Duodenal mucosa (tissue), 2 donors: ENCODE measurements around the gene CAPN3.

ENCODE experiments used
- H3K27ac ChIP-seq: one replicate; pipeline ENCODE4 v1.7.0; 2013; ENCODE audit warnings: low read depth, low read length
- H3K27me3 ChIP-seq, 2 donors: one replicate each; pipeline ENCODE4 v1.7.0; 2013; ENCODE audit warnings: low read length in 2 of 2, control low read depth in 1 of 2; ENCODE audit not compliant: insufficient read depth in 2 of 2, control insufficient read depth in 1 of 2
- H3K36me3 ChIP-seq, 2 donors: one replicate each; pipeline ENCODE4 v1.7.0; 2013; ENCODE audit warnings: low read length in 2 of 2, control low read depth in 1 of 2; ENCODE audit not compliant: insufficient read depth in 2 of 2, control insufficient read depth in 1 of 2
- H3K4me1 ChIP-seq, 2 donors: one replicate each; pipeline ENCODE4 v1.7.0; 2013; ENCODE audit warnings: low read length in 2 of 2, control low read depth in 1 of 2; ENCODE audit not compliant: insufficient read depth in 2 of 2, control insufficient read depth in 1 of 2
- H3K4me3 ChIP-seq, 2 donors: one replicate each; pipeline ENCODE4 v1.7.0; 2013; ENCODE audit warnings: low read length in 2 of 2, low read depth in 1 of 2
- H3K9ac ChIP-seq, 2 donors: one replicate each; pipeline ENCODE4 v1.7.0; 2013; ENCODE audit warnings: low read length in 2 of 2, low read depth in 1 of 2
- H3K9me3 ChIP-seq, 2 donors: one replicate each; pipeline ENCODE4 v1.7.0; 2013; ENCODE audit warnings: low read length in 2 of 2, control low read depth in 1 of 2; ENCODE audit not compliant: control insufficient read depth in 1 of 2

CAPN3 gene

GRCh38 chr15:42354824-42355223, 4.5 kb upstream of the CAPN3 start:
- Histone ChIP-seq H3K4me3 (no peak overlapping the region), H3K4me1 (no peaks in the 10 kb centered on the region), H3K9me3 (no peaks in the 10 kb centered on the region), H3K9ac (no peak overlapping the region), H3K27ac (no peak overlapping the region), H3K27me3 (no peaks in the 10 kb centered on the region), H3K36me3 (peaks cover 14 to 49% of the 10 kb centered on the region in 2 donors)

- no peak overlapping the region for H3K27ac ChIP-seq
- no peak overlapping the region for H3K9ac ChIP-seq
- no peak overlapping the region for H3K4me3 ChIP-seq
- H3K27me3 ChIP-seq, result no peaks in the 10 kb centered on the region
- no peaks in the 10 kb centered on the region for H3K9me3 ChIP-seq
- no peaks in the 10 kb centered on the region for H3K4me1 ChIP-seq
- peaks cover 14 to 52% of the 10 kb centered on the region in 2 donors for H3K36me3 ChIP-seq
Measured at GRCh38 chr15:42355291-42355690, 4.0 kb upstream of the CAPN3 start.

- no peak overlapping the region for H3K4me3 ChIP-seq
- peaks cover 9 to 42% of the 10 kb centered on the region in 2 donors for H3K36me3 ChIP-seq
- no peak overlapping the region for H3K9ac ChIP-seq
- no peak overlapping the region for H3K27ac ChIP-seq
- no peaks in the 10 kb centered on the region for H3K9me3 ChIP-seq
- H3K27me3 ChIP-seq, result no peaks in the 10 kb centered on the region
- no peaks in the 10 kb centered on the region for H3K4me1 ChIP-seq
Measured at GRCh38 chr15:42356851-42357250, 2.5 kb upstream of the CAPN3 start.

GRCh38 chr15:42358141-42358540, 1.2 kb upstream of the CAPN3 start:
- H3K36me3 ChIP-seq, result peaks cover 3 to 32% of the 10 kb centered on the region in 2 donors

GRCh38 chr15:42359985-42360384, 684 bp downstream of the CAPN3 start:
- H3K9me3 ChIP-seq, result no peaks in the 10 kb centered on the region
- no peak overlapping the region for H3K4me3 ChIP-seq
- H3K4me1 ChIP-seq, result no peaks in the 10 kb centered on the region
- H3K36me3 ChIP-seq, result peaks cover 0 to 19% of the 10 kb centered on the region in 2 donors
- H3K9ac ChIP-seq, result no peak overlapping the region
- H3K27me3 ChIP-seq, result no peaks in the 10 kb centered on the region
- no peak overlapping the region for H3K27ac ChIP-seq

More at GRCh38 chr15:42358141-42358540, 1.2 kb upstream of the CAPN3 start:
- Histone ChIP-seq H3K4me3 (no peak overlapping the region), H3K9ac (no peak overlapping the region), H3K9me3 (no peaks in the 10 kb centered on the region), H3K4me1 (no peaks in the 10 kb centered on the region), H3K27ac (no peak overlapping the region), H3K27me3 (no peaks in the 10 kb centered on the region)

- Histone ChIP-seq H3K27me3 (no peaks in the 10 kb centered on the region), H3K36me3 (peaks cover 0 to 18% of the 10 kb centered on the region in 2 donors)
Measured at GRCh38 chr15:42360535-42361112, 1.3 kb downstream of the CAPN3 start.

GRCh38 chr15:42363487-42363886, 4.2 kb downstream of the CAPN3 start:
- Histone ChIP-seq H3K36me3 (peaks cover 0 to 5% of the 10 kb centered on the region in 2 donors), H3K9ac (no peak overlapping the region), H3K4me1 (no peaks in the 10 kb centered on the region), H3K9me3 (no peaks in the 10 kb centered on the region), H3K27ac (no peak overlapping the region), H3K4me3 (no peak overlapping the region), H3K27me3 (no peaks in the 10 kb centered on the region)

More at GRCh38 chr15:42360535-42361112, 1.3 kb downstream of the CAPN3 start:
- no peak overlapping the region for H3K4me3 ChIP-seq
- H3K9ac ChIP-seq, result no peak overlapping the region
- H3K9me3 ChIP-seq, result no peaks in the 10 kb centered on the region
- no peak overlapping the region for H3K27ac ChIP-seq
- H3K4me1 ChIP-seq, result no peaks in the 10 kb centered on the region

GRCh38 chr15:42363942-42364341, 4.6 kb downstream of the CAPN3 start:
- H3K4me3 ChIP-seq, result no peak overlapping the region
- no peaks in the 10 kb centered on the region for H3K27me3 ChIP-seq
- H3K36me3 ChIP-seq, result peaks cover 0 to 5% of the 10 kb centered on the region in 2 donors
- no peaks in the 10 kb centered on the region for H3K4me1 ChIP-seq
- H3K9ac ChIP-seq, result no peak overlapping the region
- no peaks in the 10 kb centered on the region for H3K9me3 ChIP-seq
- no peak overlapping the region for H3K27ac ChIP-seq

- no peaks in the 10 kb centered on the region for H3K9me3 ChIP-seq
- no peaks in the 10 kb centered on the region for H3K27me3 ChIP-seq
- peaks cover 0 to 5% of the 10 kb centered on the region in 2 donors for H3K36me3 ChIP-seq
- H3K9ac ChIP-seq, result no peak overlapping the region
- no peak overlapping the region for H3K27ac ChIP-seq
- H3K4me3 ChIP-seq, result no peak overlapping the region
- H3K4me1 ChIP-seq, result no peaks in the 10 kb centered on the region
Measured at GRCh38 chr15:42364529-42364928, 5.2 kb downstream of the CAPN3 start.

GRCh38 chr15:42365921-42366550, 6.7 kb downstream of the CAPN3 start:
- no peaks in the 10 kb centered on the region for H3K27me3 ChIP-seq
- no peak overlapping the region for H3K4me3 ChIP-seq
- H3K9me3 ChIP-seq, result no peaks in the 10 kb centered on the region
- no peaks in the 10 kb centered on the region for H3K4me1 ChIP-seq
- no peak overlapping the region for H3K9ac ChIP-seq
- no peak overlapping the region for H3K27ac ChIP-seq
- H3K36me3 ChIP-seq, result no peaks in the 10 kb centered on the region
